Urinary bladder (tissue), 4 donors: ENCODE data around the gene GLRX3. TPM values are rescaled to one million over a fixed set of nuclear protein-coding genes. Genes with fewer than 3 reads are reported as not detected.

Source experiments
- DNase-seq: peaks from one replicate; pipeline ENCODE4 v3.0.0-alpha.2; 2015; ENCODE audit errors: extremely low spot score
- H3K27ac ChIP-seq: one replicate; pipeline ENCODE4 v1.5.1; 2013; ENCODE audit warnings: low read depth, mild to moderate bottlenecking, moderate library complexity
- H3K36me3 ChIP-seq: one replicate; pipeline ENCODE4 v1.6.1; 2013; ENCODE audit warnings: mild to moderate bottlenecking, moderate library complexity; ENCODE audit not compliant: insufficient read depth
- H3K4me1 ChIP-seq: one replicate; pipeline ENCODE4 v1.6.1; 2013; ENCODE audit warnings: mild to moderate bottlenecking, moderate library complexity; ENCODE audit not compliant: insufficient read depth
- H3K4me3 ChIP-seq: one replicate; pipeline ENCODE4 v1.5.1; 2013; ENCODE audit warnings: low read depth, low read length
- WGBS: extraction: QIAGEN DNeasy Blood & Tissue Kit; methylation state at CpG from one replicate; pipeline ENCODE4 v1.1.7; 2013; 5-methylcytosine and 5-hydroxymethylcytosine counted together
- polyA plus RNA-seq: library from polyadenylated mRNA; stranded (reverse); fragments of 200-250 nt; gene quantifications from one replicate; pipeline ENCODE4 v1.2.3, GENCODE V29; 2013
- total RNA-seq: library from RNA; depleted of rRNA; stranded (reverse); fragments of >200 nt; gene quantifications from one replicate; pipeline ENCODE4 v1.2.3, GENCODE V29; 2014
- donor health status: healthy with polysubstance abuse.
- donor health status: healthy.

The GLRX3 gene
- total and polyA plus RNA-seq, 2 donors = 51.0 to 64.1 TPM

DNA sequence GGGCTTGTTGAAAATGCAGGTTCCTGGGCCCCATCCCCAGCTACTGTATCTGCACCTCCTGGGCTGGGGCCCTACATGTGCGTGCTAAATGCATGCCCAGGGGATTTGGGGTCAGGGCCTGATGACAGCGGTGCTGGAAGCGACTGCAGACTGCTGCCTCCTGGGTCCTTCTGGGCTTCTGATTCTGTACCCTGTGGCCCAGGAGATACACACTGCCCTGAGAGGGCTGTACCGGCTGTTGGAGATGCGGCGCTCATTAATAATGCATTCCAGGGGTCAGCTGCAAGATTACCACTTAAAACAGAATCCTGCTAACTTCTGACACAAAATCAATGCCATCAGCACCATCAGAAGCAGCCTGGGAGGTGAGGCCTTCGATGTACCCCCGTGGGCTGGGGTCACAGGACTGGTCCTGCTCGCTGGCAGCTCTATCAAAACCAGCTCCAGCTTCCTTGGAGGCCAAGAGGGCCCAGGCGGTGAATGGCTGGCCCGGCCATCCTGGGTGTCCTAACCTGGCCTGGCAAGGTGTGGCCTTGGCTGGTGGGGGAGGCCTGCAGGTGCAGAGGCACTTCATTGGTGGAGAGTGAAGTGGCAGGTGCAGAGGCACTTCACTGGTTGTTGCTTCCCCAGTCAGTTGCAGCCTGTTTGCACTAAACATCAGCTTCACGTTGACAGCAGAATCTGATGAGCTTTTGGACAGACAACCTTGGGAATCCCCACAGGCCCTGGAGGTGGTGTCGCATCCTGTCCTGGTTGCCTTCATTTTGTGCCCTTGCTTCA, 79.2 kb downstream of the GLRX3 start:
- Histone ChIP-seq H3K27ac (no peak overlapping the region), H3K4me1 (no peaks in the 10 kb centered on the region), H3K36me3 (no peaks in the 10 kb centered on the region), H3K4me3 (no peak overlapping the region)
- WGBS = 84% methylated on average over 13 of the region's 13 CpGs
- no peak for DNase-seq

DNA sequence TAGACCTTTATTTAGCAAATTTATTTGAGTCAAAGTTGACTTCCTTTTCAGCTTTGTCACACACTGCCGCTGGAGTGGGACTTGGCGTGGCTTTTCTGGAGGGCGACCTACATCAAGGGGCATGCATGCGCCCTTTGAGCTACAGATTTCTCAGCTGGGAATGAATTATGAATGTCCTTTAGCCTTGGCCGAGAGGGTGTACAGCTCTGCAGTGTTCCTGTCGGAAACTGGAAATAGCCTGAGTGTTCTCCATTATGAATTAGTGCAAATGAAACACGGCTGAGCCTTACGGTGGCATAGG, 79.7 kb downstream of the GLRX3 start:
- WGBS = 77% methylated on average over 8 of the region's 8 CpGs
- Histone ChIP-seq H3K4me1 (no peaks in the 10 kb centered on the region), H3K36me3 (no peaks in the 10 kb centered on the region), H3K4me3 (no peak overlapping the region), H3K27ac (no peak overlapping the region)
- no peak for DNase-seq

DNA sequence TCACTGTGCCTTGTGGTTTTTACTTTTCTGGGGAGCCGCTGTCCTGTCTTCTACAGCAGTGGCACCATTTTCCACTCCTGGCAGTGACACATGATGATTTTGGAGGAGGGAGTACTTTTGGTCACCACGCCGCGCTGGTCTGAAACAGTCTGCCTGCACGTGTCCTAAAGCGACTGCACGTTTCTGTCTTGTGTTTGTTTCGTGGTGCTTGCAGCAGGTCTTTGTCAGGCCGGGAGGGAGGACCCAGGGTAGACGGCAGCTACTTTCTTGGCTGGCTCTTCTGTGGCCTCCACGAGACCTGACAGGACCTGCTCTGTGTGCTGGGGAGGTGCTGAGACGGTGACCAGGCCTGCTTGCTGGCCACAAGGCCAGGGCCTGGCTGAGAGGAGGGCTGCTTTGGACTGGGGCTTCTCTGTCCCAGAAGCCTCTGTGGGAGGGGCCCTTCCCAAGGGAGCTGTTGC, 82.0 kb downstream of the GLRX3 start:
- H3K4me3 ChIP-seq = no peak overlapping the region
- H3K27ac ChIP-seq = no peak overlapping the region
- 75% methylated on average over 12 of the region's 12 CpGs for WGBS
- DNase-seq = no peak
- H3K4me1 ChIP-seq = no peaks in the 10 kb centered on the region
- H3K36me3 ChIP-seq = no peaks in the 10 kb centered on the region

DNA sequence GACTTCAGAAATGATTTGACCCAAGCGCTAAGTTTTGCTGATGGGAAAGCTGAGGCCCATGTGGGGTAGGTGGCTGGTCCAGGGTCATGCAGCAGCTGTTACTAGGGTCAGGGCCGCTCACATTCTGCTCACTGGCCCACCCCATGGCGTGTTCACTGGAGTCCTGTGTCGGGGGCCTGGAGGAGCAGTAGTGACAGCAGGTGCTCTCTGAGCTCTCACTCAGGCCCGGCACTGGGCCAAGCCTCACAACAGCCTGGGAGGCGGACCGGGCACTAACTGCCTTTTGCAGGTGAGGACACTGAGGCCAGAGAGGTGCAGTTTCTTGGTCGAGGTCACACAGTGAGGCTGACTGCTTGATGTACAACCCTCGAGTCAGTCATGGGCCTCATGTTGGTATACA, 82.7 kb downstream of the GLRX3 start:
- 92% methylated on average over 9 of the region's 9 CpGs for WGBS
- H3K36me3 ChIP-seq = no peaks in the 10 kb centered on the region
- no peak overlapping the region for H3K27ac ChIP-seq
- DNase-seq = no peak
- no peaks in the 10 kb centered on the region for H3K4me1 ChIP-seq
- H3K4me3 ChIP-seq = no peak overlapping the region

DNA sequence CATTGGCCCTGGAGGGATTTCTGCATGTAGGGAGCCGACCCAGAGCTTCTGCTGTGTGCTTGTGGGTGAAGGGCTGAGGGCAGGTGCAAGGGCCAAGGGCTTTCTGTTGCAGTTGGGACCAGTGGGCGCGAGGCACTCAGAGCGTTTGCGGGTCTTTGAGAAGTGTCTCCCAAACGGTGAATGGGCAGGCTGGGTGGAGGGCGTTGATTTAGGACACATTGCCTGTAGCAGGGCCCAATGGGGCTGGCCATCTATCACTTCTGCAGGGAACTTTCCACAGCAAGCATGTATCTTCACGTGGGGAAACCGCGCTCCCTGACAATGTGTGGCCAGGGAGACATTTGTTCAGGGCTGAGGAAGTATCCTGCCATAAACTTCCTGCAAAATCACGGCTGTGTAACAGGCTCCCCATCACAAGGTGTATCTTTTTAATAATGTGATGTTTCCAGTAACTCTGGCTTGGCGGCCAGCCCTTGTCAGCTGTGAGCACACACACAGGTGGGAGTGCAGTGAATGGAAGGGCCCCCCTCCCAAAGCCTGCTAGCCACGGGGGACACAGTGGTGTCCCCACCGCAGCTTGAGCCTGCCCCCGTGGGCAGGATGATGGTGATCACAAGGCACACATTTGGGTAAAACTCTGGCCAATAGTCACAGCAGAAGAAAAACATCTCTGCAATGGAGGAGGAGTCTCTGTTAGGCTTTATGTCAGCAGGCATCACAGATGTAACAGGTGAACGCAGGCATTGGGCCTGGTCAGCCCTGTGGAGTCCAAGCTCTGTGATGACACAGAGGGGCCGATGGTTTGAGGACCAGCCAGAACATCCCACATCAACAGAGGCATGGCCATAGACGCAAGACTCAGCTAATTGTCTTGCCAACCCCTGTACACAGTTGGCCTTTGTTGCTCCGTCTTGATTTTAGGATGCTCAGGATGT, 84.3 kb downstream of the GLRX3 start:
- WGBS = 85% methylated on average over 19 of the region's 19 CpGs
- no peak for DNase-seq
- Histone ChIP-seq H3K36me3 (no peaks in the 10 kb centered on the region), H3K4me1 (no peaks in the 10 kb centered on the region), H3K4me3 (no peak overlapping the region), H3K27ac (no peak overlapping the region)

DNA sequence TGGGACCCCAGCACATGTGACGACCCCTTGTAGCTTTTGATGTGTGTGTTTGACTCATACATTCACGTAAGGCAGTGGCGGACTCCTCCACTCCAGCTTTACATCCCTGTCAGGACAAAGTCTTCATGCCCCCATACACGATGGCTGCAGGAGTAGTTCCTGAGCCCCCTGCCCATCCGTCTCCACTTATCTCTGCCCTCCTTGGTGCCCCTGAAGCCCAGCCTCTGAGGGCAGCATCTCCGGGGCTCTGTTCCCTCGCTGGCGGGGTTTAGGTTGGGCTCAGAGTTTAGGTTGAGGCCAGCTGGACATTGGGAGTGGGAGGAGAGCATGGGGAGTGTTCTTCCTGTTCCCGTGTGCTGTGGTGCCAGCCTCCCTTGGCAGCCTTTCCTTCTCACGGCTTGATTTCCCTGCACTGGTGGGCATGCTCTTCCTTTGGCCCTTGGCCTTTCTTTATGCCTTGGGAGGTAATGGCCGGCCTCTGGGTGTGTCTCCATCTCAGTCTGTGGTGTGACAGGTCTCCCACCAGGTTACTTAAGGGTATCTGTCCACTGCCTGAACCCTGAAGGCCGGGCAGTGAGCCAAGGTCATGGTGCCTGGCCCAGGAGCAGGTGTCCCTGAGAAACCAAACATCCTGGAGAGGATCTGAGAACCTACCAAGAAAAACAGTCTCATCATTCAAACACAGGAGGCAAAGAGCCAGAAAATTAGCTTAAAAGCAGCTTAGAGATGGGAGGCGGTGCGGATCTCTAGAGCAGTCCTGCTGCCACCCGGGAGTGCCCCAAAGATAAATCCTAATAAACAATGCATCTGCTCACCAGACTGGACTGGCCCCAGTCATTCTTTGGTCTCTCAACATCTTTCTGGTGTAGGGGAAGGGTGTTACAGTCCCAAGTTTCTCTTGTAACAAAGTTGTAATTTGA, 85.5 kb downstream of the GLRX3 start:
- Histone ChIP-seq H3K4me3 (no peak overlapping the region), H3K4me1 (no peaks in the 10 kb centered on the region), H3K27ac (no peak overlapping the region), H3K36me3 (no peaks in the 10 kb centered on the region)
- 76% methylated on average over 15 of the region's 15 CpGs for WGBS
- no peak for DNase-seq

DNA sequence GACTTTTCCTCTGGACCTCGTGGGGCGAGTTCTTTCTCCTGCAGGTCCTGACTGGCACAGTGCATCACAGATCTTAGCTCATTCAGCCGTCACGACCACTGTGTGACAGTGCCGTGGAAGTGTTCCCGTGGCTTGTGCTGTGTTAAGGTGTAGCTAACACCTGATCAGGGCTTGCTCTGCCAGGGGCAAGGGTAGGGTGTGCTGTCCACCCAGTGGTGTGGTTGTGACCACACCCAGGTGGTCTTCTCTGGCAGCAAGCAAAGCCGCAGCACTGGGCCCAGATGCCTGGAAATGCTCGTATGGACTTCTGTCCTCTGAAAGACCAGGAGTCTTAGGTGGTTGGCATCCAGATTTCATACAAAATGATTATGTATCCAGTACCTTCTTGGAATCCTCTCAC, 86.2 kb downstream of the GLRX3 start:
- Histone ChIP-seq H3K27ac (no peak overlapping the region), H3K4me1 (no peaks in the 10 kb centered on the region), H3K4me3 (no peak overlapping the region), H3K36me3 (no peaks in the 10 kb centered on the region)
- DNase-seq = no peak
- WGBS = 85% methylated on average over 8 of the region's 8 CpGs

DNA sequence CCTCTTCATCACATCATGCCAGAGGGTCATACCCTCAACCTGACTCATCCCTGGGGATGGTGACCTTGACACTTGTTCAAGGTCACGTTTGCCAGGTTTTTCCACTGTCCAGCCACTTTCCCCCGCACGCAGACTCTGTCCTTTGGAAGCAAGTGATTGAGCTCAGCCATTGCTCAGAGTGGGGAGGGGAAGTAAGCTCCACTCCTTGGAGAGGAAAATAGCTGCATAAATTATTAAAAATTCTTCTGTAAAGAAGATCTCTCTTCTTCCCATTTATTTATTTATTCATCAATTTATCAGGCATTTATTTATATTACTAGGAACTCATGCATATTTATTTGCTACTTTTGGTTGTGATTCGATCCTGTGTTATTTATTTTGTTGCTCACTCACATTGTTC, 88.0 kb downstream of the GLRX3 start:
- no peak overlapping the region for H3K4me3 ChIP-seq
- H3K36me3 ChIP-seq = no peaks in the 10 kb centered on the region
- no peak overlapping the region for H3K27ac ChIP-seq
- 72% methylated on average over 4 of the region's 4 CpGs for WGBS
- no peak for DNase-seq
- no peaks in the 10 kb centered on the region for H3K4me1 ChIP-seq

DNA sequence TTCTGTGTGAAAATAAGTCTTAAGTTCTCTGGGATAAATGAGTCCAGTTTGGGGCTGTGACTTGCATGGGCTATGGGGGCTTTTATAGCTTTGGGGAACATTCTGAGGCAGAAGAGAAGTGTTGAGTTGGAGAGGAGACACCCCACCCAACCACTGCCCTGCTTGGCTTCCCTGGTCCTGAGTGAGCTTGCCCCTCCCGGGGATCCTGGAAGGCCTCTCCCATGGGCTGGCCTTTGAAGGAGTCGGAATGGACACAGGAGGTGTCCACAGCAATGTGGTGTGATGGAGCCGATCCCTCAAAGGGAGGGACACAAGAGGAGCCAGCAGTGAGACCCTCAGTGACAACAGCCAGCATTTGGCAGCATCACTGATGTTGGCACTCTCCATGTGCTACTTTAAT, 89.8 kb downstream of the GLRX3 start:
- DNase-seq = no peak
- 87% methylated on average over 3 of the region's 3 CpGs for WGBS
- no peaks in the 10 kb centered on the region for H3K4me1 ChIP-seq
- no peaks in the 10 kb centered on the region for H3K36me3 ChIP-seq
- no peak overlapping the region for H3K27ac ChIP-seq
- no peak overlapping the region for H3K4me3 ChIP-seq

DNA sequence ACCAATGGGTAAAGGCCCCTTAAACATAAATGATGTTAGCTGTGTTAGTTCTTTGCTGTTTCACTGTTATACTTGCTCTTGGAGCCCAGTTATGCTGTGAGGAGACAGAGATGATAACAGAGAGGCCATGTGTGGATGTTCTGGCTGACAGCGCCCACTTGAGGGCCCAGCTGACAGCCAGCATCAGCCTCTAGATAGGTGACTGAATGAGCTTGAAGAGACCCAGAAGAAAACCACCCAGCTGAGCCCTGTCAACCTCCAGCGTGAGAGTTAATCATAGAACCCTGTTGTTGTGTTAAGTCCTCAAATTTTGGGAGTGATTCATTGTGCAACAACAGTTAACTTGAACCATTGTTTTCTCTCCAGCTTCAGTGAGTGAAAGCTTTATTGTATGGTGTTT, 91.7 kb downstream of the GLRX3 start:
- no peaks in the 10 kb centered on the region for H3K4me1 ChIP-seq
- no peak overlapping the region for H3K27ac ChIP-seq
- no peak overlapping the region for H3K4me3 ChIP-seq
- 91% methylated on average over 2 of the region's 2 CpGs for WGBS
- no peaks in the 10 kb centered on the region for H3K36me3 ChIP-seq
- no peak for DNase-seq

Other genes with a start within 250 kb of the GLRX3 start
- gene EBF3, start 172.1 kb upstream of the GLRX3 start, total RNA-seq = 29.4 TPM
- gene EBF3, start 172.1 kb upstream of the GLRX3 start, polyA plus RNA-seq = 5.1 TPM
- 1.6 TPM for gene C10orf143, start 25.6 kb upstream of the GLRX3 start, total RNA-seq
- gene C10orf143, start 25.6 kb upstream of the GLRX3 start, polyA plus RNA-seq = 7.7 TPM